WI38 (cell line): ENCODE measurements around the gene NT5DC4.

Experiments
- H3K4me3 ChIP-seq: 2 replicates; pipeline ENCODE4 v1.5.1; 2011; ENCODE audit warnings: low read depth, mild to moderate bottlenecking, control low read depth, low read length
- CTCF ChIP-seq: IDR thresholded peaks from 2 replicates; pipeline ENCODE4 v1.5.1; 2012; ENCODE audit warnings: low read depth, mild to moderate bottlenecking, control low read depth, low read length

The NT5DC4 gene

GRCh38 chr2:112779598-112779997 lies 58.8 kb downstream of the NT5DC4 start:
- no peak for TF ChIP-seq CTCF
- no peak overlapping the region for H3K4me3 ChIP-seq

GRCh38 chr2:112782234-112782799 lies 61.5 kb downstream of the NT5DC4 start:
- no peak overlapping the region for H3K4me3 ChIP-seq
- no peak for TF ChIP-seq CTCF

- TF ChIP-seq CTCF = no peak
- no peak overlapping the region for H3K4me3 ChIP-seq
Measured at GRCh38 chr2:112783187-112783714, 62.4 kb downstream of the NT5DC4 start.

- H3K4me3 ChIP-seq = peak within 1 kb of the TSS; percentile 27
- TF ChIP-seq CTCF = no peak
Measured at GRCh38 chr2:112784199-112785189, 63.7 kb downstream of the NT5DC4 start, which contains the start of gene IL1A. TSS of gene IL1A (minus strand) at chr2:112784493. CDS start at chr2:112783770, 723 bp downstream.

- no peak overlapping the region for H3K4me3 ChIP-seq
- no peak for TF ChIP-seq CTCF
Measured at GRCh38 chr2:112787294-112787693, 66.5 kb downstream of the NT5DC4 start.

GRCh38 chr2:112787729-112788393 lies 67.0 kb downstream of the NT5DC4 start:
- no peak overlapping the region for H3K4me3 ChIP-seq
- no peak for TF ChIP-seq CTCF
